GM21526 (cell line): ENCODE results near the gene CYP11A1.
"Not testable (repeated sequence)": the region's sequence is repeated elsewhere in the genome, so short reads cannot be mapped to it uniquely, and the experiment has no call there.

Source experiments
- ATAC-seq: cut with Tn5 transposase; IDR thresholded peaks from one replicate; pipeline ENCODE4 v1.9.1; 2021; ENCODE audit warnings: moderate library complexity; ENCODE audit not compliant: unreplicated experiment, low FRiP score

CYP11A1 gene

DNA sequence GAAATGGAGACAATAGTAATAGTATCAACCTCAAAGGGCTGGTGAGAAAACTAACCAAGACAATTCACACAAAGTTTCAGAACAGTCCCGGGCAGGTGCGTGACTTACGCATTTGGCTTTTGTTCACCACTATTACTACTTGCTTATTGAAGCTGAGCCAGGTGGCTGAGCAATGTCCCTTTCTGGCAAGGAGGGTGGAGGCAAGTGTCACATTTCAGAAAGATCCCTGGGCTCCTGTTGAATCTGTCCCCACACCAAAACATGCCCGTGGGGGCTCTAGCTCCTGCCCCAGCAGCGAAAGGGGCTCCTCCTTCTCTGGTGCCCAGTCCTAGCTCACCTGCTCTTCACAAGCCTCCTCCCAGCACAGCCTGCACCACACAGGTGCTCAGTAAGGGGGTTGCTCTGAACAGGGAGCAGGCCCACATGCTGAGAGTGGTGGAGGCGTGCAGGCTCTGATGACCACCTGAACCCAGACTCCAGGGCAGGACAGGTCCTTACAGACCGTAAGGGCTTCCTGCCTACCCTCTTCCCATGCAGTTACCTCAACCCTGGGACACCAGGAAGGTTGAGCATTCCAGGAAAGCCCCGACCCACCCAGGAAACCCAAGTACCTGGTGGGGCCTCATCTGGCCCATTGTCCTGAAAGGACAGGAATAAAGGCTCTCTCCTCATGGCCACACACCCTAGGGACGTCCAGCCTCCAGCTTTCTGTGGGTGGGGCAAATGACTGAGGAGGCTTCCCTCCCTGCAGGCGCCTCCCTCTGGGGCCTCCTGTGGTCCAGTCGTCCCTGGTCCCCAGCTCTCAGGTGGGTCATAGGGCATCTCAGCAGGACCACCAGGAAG lies 33.7 kb upstream of the CYP11A1 start:
- ATAC-seq: no peak

DNA sequence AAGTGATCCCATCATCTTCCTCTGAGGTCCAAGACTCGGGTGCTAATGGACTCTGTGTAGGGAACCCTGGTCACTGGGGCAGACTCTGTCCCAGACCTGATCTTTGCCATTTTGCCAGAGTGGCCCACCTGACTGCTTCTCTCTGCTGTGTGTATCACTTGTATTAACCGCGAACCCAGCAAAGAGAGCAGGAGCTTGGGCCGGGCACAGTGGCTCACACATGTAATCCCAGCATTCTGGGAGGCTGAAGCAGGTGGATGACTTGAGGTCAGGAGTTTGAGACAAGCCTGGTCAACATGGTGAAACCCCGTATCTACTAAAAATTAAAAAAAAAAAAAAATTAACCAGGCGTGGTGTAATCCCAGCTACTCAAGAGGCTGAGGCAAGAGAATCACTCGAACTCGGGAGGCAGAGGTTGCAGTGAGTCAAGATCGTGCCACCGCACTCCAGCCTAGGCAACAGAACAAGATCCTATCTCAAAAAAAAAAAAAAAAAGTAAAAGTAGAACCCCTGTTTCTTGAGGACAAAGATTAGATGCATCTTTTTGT lies 32.9 kb upstream of the CYP11A1 start:
- ATAC-seq: no peak

DNA sequence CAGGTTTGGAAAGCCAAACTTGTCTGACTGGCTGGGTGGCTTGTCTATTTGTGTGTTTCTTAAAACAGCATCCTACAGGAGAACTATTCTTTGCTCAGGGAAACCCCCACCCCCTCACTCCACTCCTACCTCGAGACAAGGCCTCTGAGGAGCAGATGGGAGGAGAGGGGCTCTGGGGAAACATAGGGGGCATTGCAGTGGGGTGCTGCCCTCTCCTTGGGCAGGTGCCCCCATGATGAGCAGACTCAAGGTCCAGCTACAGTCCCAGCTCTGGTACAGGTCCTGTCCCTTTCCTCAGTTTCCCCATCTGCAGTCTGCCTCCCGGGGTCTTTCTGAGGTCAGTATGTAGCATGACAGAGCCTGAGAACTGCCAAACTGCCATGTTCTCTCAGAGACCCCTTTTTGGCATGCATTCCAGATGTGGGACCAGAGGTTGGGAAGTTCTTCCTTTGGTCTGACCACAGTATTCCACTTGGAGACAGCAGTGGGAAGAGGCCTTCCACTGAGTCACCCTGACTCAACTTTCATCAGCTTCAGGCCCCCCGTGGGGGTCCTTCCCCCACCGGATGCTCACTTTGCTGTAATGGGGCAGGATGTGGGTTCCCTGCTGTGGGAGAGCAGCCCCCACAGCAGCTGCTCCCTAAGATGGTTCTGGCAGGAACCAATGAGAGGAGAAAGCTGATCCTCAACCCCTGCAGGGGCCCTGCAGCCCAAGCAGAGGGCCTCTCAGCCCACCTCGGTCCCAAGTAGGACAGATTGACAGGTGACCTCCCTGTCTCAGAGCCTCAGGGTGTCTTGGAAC lies 32.3 kb upstream of the CYP11A1 start:
- no peak for ATAC-seq

DNA sequence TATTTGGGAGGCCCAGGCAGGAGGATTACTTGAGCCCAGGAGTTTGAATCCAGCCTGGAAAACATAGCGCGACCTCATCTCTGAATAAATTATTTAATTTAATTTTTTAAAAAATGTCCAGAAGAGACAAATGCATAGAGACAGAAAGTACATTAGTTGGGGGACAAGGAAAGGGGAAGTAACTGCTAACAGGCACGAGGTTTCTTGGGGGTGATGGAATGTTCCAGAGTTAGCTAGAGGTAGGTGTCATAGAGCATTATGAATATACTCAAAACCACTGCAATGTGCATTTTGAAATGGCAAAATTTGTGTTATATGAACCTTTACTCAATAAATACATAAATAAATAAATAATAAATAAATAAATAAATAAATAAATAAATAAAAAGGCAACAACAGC lies 31.7 kb upstream of the CYP11A1 start:
- ATAC-seq: no peak

DNA sequence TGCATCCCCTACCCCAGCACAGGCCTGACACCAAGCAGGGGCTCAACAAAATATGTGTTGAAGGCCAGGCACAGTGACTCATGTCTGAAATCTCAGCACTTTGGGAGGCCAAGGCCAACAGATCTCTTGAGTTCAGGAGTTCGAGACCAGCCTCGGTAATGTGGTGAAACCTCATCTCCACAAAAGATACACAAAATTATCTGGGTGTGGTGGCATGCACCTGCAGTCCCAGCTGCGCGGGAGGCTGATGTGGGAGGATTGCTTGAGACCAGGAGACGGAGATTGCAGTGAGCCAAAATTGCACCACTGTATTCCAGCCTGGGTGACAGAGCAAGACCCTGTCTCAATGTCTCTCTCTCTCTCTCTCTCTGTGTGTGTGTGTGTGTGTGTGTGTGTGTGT lies 30.7 kb upstream of the CYP11A1 start:
- no peak for ATAC-seq

DNA sequence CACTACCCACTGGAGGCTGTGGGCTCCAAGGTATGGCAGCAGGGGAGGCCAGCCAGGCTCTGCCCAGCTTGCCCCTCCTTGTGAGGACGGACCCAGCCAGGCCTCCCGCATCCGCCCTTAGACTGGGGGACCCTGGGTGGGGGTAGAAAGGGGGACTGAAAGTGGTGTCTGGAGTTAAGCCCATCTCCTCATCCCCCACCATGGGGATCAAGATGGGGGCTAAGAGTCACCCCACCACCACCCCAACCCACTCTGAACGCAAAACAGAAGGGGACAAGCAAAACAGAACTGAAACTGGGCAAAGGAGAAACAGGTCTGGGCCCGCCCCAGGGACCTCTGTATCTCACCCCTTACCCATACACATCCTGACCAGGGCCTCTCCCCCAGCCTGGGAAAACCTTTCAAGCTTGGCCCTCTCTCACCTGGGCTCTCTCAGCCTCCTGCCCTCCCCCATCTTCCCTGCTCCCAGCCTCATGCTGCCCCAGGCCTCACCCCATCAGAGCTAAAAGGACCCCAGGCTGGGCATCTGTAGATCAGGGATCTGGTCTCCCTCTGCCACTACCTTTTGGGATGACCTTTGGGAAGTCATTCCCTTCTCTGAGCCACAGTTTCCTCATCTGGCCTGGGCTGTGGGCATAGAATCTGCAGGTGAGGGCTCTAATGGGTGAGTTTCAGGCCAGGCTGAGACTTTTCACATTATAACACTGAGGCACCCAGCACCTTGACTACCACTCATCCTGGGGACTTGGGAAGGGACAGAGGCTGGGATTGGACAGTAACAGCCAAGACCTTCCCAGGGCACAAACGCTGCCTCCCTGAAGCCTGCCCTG lies 30.0 kb upstream of the CYP11A1 start:
- no peak for ATAC-seq

DNA sequence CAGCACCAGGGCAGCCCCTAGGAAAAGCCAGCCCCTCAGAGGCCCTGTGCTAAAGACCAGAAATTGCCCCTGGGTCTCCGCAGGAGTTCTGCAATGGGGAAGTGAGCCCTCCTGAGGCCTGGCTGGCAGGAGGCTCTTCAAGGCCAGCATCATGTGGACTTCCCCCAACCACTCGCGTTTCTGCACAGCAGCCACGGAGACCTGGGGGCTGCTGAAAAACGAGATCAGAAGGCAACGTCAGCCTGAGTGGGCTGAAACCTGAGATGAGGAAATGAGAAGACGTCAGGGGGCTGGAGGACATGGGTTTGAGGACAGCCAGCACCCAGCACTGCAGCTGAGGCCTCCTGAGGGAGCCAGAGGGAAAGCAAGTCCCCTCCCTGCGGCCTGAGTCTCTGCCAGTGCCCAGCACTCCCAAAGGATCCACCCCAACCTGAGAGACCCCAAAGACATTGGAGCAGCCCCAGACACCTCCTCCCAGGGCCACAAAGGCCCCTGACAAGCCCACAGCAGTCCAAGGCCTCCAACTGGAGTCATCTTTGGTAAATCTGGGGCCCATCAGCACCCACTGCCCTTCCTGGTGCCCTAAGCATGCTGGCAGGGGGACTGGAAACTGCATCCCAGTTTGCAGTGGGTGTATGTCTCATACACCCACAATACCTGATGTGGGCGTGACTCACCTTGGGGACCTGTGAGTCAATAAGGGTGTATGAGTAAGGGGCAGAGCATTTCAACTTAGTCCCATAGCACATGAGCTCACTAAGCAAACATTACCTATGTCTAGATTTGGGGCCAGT lies 29.2 kb upstream of the CYP11A1 start:
- peak; percentile 25 for ATAC-seq

DNA sequence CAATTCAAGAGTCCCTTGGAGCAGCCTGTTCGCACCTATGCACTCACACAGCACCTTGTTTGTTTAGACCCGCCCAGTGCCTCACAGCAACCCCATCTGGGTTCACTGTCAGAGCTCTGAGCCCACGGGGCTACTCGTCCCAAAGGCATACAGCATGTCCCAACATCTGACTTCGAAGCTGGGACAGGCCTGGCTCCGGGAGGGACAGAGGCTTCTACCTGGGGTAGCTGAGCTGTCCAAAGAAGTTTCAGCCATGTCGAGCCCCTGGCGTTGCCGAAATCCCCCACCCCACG lies 28.6 kb upstream of the CYP11A1 start:
- no peak for ATAC-seq

DNA sequence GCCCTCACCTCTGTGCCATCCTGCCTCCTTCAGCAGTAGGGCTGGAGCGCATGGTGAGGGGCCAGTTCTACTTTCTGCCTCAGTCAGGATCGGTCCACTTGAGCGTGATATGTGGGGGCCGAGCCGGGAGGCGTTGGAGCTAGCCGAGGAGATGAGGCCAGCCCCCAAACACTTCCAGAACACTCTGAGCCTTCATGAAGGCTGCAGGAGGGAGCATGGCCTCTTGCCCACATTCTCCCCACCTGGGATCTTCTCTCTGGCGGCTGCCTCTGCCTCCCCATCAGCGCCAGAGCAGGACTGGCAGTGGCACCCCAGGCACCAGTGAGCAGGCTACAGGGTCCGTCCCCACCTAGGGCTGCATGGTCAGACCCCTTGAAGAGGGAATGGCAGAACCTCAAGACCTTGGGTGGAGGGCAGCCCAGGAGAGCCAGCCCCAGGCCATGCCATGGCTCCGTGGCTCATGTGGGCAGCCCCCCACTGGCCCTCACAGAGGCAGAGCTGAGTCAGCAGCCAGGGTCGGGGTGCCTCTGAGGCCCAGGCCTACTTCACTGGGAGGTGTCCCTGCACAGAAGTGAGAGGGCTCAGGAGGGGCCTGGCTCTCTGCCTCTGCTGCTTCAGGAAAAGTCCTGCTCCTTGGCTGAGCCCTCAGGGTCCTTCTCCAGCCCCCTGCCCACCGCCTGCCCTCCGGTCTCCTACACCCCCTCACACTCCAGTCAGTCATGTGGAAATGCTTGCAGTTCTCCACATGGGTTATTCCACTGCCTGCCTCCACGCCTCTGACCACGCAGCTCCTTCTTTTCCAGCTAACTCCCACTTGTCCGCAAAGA lies 28.1 kb upstream of the CYP11A1 start:
- ATAC-seq: no peak

DNA sequence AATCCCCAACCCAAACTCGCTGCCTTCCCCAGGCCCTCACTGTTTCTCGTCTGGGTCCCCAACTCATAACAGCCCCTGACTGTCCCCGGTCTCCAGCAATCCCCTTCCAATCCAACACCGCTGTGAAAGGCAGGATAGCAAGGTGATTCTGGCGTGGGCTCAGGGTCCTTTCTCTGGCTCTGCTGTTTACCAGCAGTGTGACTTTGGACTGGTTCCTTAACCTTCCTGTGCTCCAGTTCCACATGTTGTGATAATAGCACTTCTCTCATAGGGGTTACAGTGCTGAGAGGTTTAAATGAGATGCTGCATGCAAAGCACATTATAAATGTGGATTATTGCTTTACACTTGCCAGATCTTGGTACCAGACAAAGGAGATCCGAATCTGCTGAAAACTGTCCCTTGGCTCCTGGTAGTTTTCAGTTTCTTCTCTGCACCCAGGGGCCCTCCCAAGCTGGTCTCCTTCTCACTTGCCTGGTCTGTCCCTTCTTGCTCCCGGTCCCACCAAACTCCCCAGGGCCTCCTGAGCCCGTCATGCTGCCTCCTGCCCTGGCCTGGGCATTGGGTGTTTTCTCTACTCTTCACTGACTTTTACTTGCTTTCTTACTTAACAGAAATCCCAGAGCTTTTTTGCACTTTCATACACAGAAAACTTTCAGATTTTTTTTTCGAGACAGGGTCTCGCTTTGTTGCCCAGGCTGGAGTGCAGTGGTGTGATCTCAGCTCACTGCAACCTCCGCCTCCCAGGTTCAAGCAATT lies 26.8 kb upstream of the CYP11A1 start:
- ATAC-seq: no peak

DNA sequence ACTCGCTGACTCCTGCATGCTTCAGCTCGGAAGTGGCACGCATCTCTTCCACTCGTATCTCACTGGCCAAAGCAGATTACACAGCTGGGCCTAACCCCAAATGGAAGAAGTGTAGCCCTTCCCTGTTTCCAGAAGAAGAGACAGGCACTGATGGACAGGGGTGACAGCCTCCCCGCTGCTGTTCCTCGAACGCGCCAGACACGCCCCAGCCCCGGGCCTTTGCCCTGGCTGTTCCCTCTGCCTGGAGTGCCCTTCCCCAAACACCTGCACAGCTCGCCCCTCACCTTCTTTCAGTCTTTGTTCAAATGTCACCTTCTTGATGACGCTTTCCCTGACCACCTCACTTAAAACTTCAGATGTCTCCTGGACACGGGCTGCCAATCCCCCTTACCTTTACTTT lies 26.0 kb upstream of the CYP11A1 start:
- no peak for ATAC-seq

DNA sequence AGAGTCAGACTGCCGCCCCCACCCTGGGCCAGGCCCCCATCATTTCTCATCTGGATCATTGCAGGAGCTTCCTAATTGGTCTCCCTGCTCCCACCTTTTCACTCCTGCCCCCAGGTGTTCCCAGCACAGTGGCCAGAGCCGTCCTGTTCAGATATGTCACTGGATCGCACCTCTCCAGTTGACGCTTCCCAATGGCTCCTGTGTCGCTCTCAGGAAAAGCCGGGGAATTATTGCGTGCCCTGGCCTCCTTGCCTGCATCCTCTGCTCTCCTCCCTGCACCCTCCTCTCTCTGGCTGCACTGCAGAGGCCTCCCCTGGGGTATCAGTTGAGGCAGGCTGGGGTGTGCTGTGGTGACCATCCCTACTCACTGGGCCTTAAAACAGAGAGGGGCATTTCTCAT lies 25.5 kb upstream of the CYP11A1 start:
- no peak for ATAC-seq

DNA sequence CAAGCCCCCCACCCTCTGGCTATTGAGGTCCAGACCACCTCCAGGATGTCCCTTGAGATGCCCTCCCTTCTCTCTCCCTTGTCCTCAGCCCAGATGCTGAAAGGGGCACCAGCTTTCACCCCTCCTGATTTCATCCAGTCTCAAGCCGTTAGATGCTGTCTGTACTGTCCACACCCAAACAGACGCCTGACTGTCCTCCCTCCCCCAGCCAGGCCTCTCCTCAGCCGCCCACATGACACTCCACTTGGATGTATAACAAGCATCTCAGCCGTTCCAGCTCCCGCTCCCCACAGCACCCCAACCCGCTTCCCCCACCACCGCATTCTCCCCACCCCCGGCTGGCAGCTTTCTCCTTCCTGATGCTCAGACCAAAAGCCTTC lies 25.0 kb upstream of the CYP11A1 start:
- ATAC-seq: no peak

DNA sequence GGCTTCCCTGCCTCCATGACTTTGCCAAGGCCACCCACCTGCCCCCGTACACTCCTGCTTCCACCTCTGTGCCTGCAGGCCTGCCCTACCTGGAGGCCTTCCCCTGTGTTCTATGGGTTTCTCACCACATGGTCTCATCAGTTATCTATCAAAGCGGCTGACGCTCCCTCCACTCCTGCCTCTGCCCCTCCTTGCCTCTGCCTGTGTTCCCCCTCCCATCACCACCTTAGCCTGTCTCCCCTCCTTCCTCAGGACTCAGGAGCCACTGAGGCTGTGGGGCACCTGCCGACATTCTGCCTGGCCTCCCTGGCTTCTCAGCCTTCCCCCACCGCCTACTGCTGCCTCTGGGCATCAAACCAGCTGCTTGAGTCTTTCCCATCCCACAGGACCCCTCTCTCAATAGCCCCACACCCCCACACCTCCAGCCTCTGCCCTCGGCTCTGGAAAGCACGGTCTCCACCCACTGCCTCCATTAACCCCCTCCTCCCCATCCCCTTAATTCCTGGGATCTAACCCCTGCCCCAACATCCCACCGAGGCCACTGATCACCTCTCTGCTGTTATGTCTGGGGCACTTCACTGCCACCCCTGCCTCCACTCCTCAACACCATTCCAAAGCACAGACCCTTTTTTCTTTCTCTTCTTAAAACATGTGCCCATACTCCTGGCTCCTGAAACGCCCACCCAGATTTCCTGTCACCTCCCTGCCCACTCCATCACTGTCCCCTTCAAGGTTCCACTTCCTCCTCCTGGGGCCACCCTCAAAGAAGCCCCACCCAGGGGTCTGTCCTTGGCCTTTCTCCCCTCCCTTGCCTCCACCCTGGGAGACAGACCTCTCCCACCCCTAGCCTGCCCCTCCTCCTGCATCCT lies 24.4 kb upstream of the CYP11A1 start:
- no peak for ATAC-seq

DNA sequence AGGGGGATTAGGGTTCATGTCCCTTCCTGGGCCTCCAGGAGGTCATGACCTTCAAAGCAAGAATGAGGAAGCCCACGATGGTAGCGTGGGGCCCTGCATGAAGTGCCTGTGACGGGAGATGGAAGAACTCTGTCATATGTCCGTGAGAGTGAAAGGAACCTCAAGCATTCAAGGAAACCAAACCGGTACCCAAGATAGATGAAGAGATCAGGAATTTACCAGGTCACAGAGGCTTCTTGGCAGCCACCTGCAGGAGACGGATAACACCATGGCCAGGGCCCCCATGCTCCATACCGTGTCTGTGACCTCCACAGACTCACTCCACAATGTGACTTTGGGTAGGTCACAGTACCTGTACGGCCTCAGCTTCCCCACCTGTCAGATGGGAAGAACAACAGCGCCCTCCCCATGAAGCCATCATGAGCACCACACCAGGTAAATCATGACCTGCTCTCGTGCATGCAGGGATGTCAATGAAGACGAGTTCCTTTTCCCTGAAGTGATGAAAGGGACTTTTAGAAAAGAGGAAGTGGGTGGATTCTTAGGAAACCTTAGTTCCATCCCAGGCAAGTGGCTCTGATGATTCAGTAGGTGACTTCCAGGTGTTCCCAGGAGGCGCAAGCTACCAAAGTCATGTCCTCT lies 23.3 kb upstream of the CYP11A1 start:
- no peak for ATAC-seq

DNA sequence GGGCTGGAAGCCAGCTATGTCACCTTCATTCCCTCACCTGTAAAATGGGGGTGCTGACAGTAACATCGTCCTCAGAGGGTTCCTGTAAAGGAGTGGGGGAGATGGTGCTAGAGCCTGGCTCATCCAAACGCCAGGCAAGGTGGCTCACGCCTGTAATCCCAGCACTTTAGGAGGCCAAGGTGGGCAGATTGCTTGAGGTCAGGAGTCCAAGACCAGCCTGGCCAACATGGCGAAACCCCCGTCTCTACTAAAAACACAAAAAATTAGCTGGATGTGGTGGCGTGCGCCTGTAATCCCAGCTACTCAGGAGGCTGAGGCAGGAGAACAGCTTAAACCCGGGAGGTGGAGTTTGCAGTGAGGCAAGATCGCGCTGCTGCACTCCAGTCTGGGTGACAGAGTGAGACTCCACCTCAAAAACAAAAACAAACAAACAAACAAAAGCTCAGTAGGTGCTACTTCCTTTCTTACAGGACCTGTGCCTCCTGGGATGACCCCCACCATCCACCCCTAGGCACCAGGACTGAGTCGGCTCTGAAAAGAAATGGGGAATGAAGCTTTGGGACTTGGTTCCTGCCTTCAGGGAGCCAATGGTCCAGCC lies 22.7 kb upstream of the CYP11A1 start:
- ATAC-seq: not testable (repeated sequence)
